HG03469 (cell line): ENCODE measurements around the gene SETDB2.

Source experiments
- ATAC-seq: cut with Tn5 transposase; IDR thresholded peaks from one replicate; pipeline ENCODE4 v1.9.1; 2021; ENCODE audit warnings: mild to moderate bottlenecking, moderate library complexity, moderate number of reproducible peaks; ENCODE audit not compliant: unreplicated experiment

The SETDB2 gene

GRCh38 chr13:49428041-49428763 lies 15.9 kb upstream of the SETDB2 start:
- ATAC-seq, result no peak

- ATAC-seq, result no peak
Measured at GRCh38 chr13:49429121-49429520, 15.0 kb upstream of the SETDB2 start.

GRCh38 chr13:49435992-49436391 lies 8.1 kb upstream of the SETDB2 start:
- no peak for ATAC-seq

- ATAC-seq, result no peak
Measured at GRCh38 chr13:49436890-49437289, 7.2 kb upstream of the SETDB2 start.

- no peak for ATAC-seq
Measured at GRCh38 chr13:49437705-49438104, 6.4 kb upstream of the SETDB2 start.

GRCh38 chr13:49439609-49440008 lies 4.5 kb upstream of the SETDB2 start:
- ATAC-seq, result no peak

GRCh38 chr13:49441312-49441711 lies 2.8 kb upstream of the SETDB2 start:
- ATAC-seq, result no peak

GRCh38 chr13:49441846-49442245 lies 2.2 kb upstream of the SETDB2 start:
- ATAC-seq, result no peak

GRCh38 chr13:49443357-49443703 lies 744 bp upstream of the SETDB2 start:
- no peak for ATAC-seq

GRCh38 chr13:49444524-49445395 lies 686 bp downstream of the SETDB2 start:
- ATAC-seq, result peak; percentile 2

- no peak for ATAC-seq
Measured at GRCh38 chr13:49446473-49446872, 2.4 kb downstream of the SETDB2 start.

- no peak for ATAC-seq
Measured at GRCh38 chr13:49448753-49449152, 4.7 kb downstream of the SETDB2 start.

GRCh38 chr13:49450105-49450819 lies 6.2 kb downstream of the SETDB2 start:
- ATAC-seq, result no peak

- no peak for ATAC-seq
Measured at GRCh38 chr13:49452725-49453457, 8.8 kb downstream of the SETDB2 start.

GRCh38 chr13:49453465-49453864 lies 9.4 kb downstream of the SETDB2 start:
- no peak for ATAC-seq

- ATAC-seq, result peak; percentile 85
Measured at GRCh38 chr13:49454388-49455006, 10.4 kb downstream of the SETDB2 start.

GRCh38 chr13:49455007-49455398 lies 10.9 kb downstream of the SETDB2 start:
- peak; percentile 13 for ATAC-seq

- no peak for ATAC-seq
Measured at GRCh38 chr13:49456156-49456555, 12.1 kb downstream of the SETDB2 start.

GRCh38 chr13:49457221-49457620 lies 13.1 kb downstream of the SETDB2 start:
- ATAC-seq, result no peak

- ATAC-seq, result no peak
Measured at GRCh38 chr13:49459580-49459979, 15.5 kb downstream of the SETDB2 start.
